DOHH2 (cell line): ENCODE data around the gene ZSCAN22.

ENCODE experiments used
- H3F3A ChIP-seq: fragments of 200-600 bp; sonication (generic), shearing (Covaris generic); 2 replicates; pipeline ENCODE4 v1.6.0; 2016; ENCODE audit warnings: antibody characterized with exemption, mild to moderate bottlenecking; ENCODE audit not compliant: control insufficient read depth, insufficient read depth
- H3K27ac ChIP-seq: fragments of 200-600 bp; sonication (generic); 2 replicates; pipeline ENCODE4 v1.5.1; 2014; ENCODE audit warnings: low read depth, mild to moderate bottlenecking, low read length, moderate library complexity
- H3K27me3 ChIP-seq: fragments of 200-600 bp; sonication (generic); 2 replicates; pipeline ENCODE4 v1.6.1; 2014; ENCODE audit warnings: mild to moderate bottlenecking, low read length, mixed read lengths; ENCODE audit not compliant: control insufficient read depth
- H3K36me3 ChIP-seq: fragments of 200-600 bp; sonication (generic); 2 replicates; pipeline ENCODE4 v1.6.1; 2014; ENCODE audit warnings: mild to moderate bottlenecking, low read length, moderate library complexity, mixed read lengths; ENCODE audit not compliant: control insufficient read depth
- H3K4me1 ChIP-seq: fragments of 200-600 bp; sonication (generic); 2 replicates; pipeline ENCODE4 v1.6.1; 2014; ENCODE audit warnings: mild to moderate bottlenecking, low read length, mixed read lengths; ENCODE audit not compliant: control insufficient read depth
- H3K4me2 ChIP-seq: fragments of 200-600 bp; sonication (generic); 2 replicates; pipeline ENCODE4 v1.6.0; 2014; ENCODE audit warnings: mild to moderate bottlenecking, low read length, moderate library complexity
- H3K4me3 ChIP-seq: fragments of 200-600 bp; sonication (generic); 2 replicates; pipeline ENCODE4 v1.5.1; 2014; ENCODE audit warnings: mild to moderate bottlenecking, low read length, mixed read lengths
- H3K79me2 ChIP-seq: fragments of 200-600 bp; sonication (generic); 2 replicates; pipeline ENCODE4 v1.6.1; 2014; ENCODE audit warnings: mild to moderate bottlenecking, low read length, mixed read lengths; ENCODE audit not compliant: control insufficient read depth
- H3K9me2 ChIP-seq: fragments of 200-600 bp; sonication (generic); replicated peaks from 2 replicates; pipeline ENCODE4 v1.6.1; 2014; ENCODE audit warnings: mild to moderate bottlenecking, low read length, mixed read lengths; ENCODE audit not compliant: control insufficient read depth
- H3K9me3 ChIP-seq: fragments of 200-600 bp; sonication (generic); 2 replicates; pipeline ENCODE4 v1.6.1; 2014; ENCODE audit warnings: antibody characterized with exemption, low read length, mixed read lengths; ENCODE audit not compliant: control insufficient read depth, insufficient read depth
- H4K20me1 ChIP-seq: fragments of 200-600 bp; sonication (generic); 2 replicates; pipeline ENCODE4 v1.6.0; 2014; ENCODE audit warnings: low read depth, mild to moderate bottlenecking, antibody characterized with exemption, low read length, moderate library complexity; ENCODE audit not compliant: control insufficient read depth, insufficient read depth
- CTCF ChIP-seq: fragments of 200-600 bp; sonication (generic); IDR thresholded peaks from one replicate; pipeline ENCODE4 v1.5.1; 2014; ENCODE audit warnings: antibody characterized with exemption, mild to moderate bottlenecking, low read depth, low read length; ENCODE audit not compliant: poor library complexity, severe bottlenecking
- EZH2phosphoT487 ChIP-seq: fragments of 200-600 bp; sonication (generic); IDR thresholded peaks from 2 replicates; pipeline ENCODE4 v1.6.1; 2017; ENCODE audit warnings: borderline replicate concordance, mild to moderate bottlenecking, antibody characterized with exemption, low read length, moderate library complexity, mixed read lengths

ZSCAN22 gene

GRCh38 chr19:58385313-58385890 is 58.6 kb downstream of the ZSCAN22 start:
- Histone ChIP-seq H3K9me2 (no peaks in the 10 kb centered on the region), H3K9me3 (no peaks in the 10 kb centered on the region), H3K4me1 (peaks cover 44% of the 10 kb centered on the region), H3K36me3 (peaks cover 28% of the 10 kb centered on the region), H3K79me2 (peaks cover 63% of the 10 kb centered on the region), H3F3A (peaks cover 5% of the 10 kb centered on the region), H3K27me3 (no peaks in the 10 kb centered on the region), H3K4me2 (peak overlapping the region; percentile 98), H4K20me1 (peaks cover 10% of the 10 kb centered on the region), H3K27ac (peak overlapping the region; percentile 82), H3K4me3 (peak overlapping the region; percentile 88)
- TF ChIP-seq EZH2phosphoT487 = no peak
- TF ChIP-seq CTCF = no peak

- Histone ChIP-seq H3F3A (peaks cover 11% of the 10 kb centered on the region), H3K9me3 (no peaks in the 10 kb centered on the region), H4K20me1 (peaks cover 14% of the 10 kb centered on the region), H3K4me2 (peak overlapping the region; percentile 98), H3K79me2 (peaks cover 69% of the 10 kb centered on the region), H3K36me3 (peaks cover 35% of the 10 kb centered on the region), H3K4me1 (peaks cover 44% of the 10 kb centered on the region), H3K27ac (peak overlapping the region; percentile 82), H3K27me3 (no peaks in the 10 kb centered on the region), H3K9me2 (no peaks in the 10 kb centered on the region), H3K4me3 (peak overlapping the region; percentile 88)
- TF ChIP-seq CTCF (no peak), EZH2phosphoT487 (no peak)
Measured at GRCh38 chr19:58385891-58386575, 59.2 kb downstream of the ZSCAN22 start.

GRCh38 chr19:58386576-58387337 is 60.0 kb downstream of the ZSCAN22 start, which contains the start of gene RPS5:
TSS of gene RPS5 (plus strand) at chr19:58387269. CDS start at chr19:58388138, 869 bp downstream.
- peak within 1 kb of the TSS; percentile 82 for H3K27ac ChIP-seq
- peaks cover 44% of the 10 kb centered on the region for H3K4me1 ChIP-seq

More at GRCh38 chr19:58386576-58387337, 60.0 kb downstream of the ZSCAN22 start, which contains the start of gene RPS5:
- Histone ChIP-seq H3K79me2 (peaks cover 69% of the 10 kb centered on the region), H3F3A (peaks cover 13% of the 10 kb centered on the region), H3K36me3 (peaks cover 42% of the 10 kb centered on the region), H3K4me2 (peak within 1 kb of the TSS; percentile 98), H3K9me2 (no peaks in the 10 kb centered on the region), H4K20me1 (peaks cover 14% of the 10 kb centered on the region), H3K9me3 (no peaks in the 10 kb centered on the region), H3K4me3 (peak within 1 kb of the TSS; percentile 88), H3K27me3 (no peaks in the 10 kb centered on the region)
- TF ChIP-seq CTCF (no peak), EZH2phosphoT487 (no peak)
